Activated CD4-positive, alpha-beta T cell treated with anti-CD3 and anti-CD28 coated beads, Interleukin-2, amount 50 U/mL, for 16 hours (primary cell): ENCODE data around the gene FYN.
"Not testable (repeated sequence)": the region's sequence is repeated elsewhere in the genome, so short reads cannot be mapped to it uniquely, and the experiment has no call there.

ENCODE experiments used
- DNase-seq: peaks from one replicate; pipeline ENCODE4 v3.0.0-alpha.2; 2020

FYN gene

GRCh38 chr6:111849298-111849697 is 24.0 kb downstream of the FYN start:
- no peak for DNase-seq

- DNase-seq: no peak
Observed at GRCh38 chr6:111848262-111848812, 24.9 kb downstream of the FYN start.

- peak; percentile 71 for DNase-seq
Observed at GRCh38 chr6:111846492-111847409, 26.5 kb downstream of the FYN start.

GRCh38 chr6:111846066-111846465 is 27.2 kb downstream of the FYN start:
- DNase-seq: no peak

- DNase-seq: no peak
Observed at GRCh38 chr6:111845441-111845871, 27.8 kb downstream of the FYN start.

- DNase-seq: no peak
Observed at GRCh38 chr6:111844921-111845320, 28.3 kb downstream of the FYN start.

- no peak for DNase-seq
Observed at GRCh38 chr6:111844376-111844775, 28.9 kb downstream of the FYN start.

GRCh38 chr6:111843347-111844147 is 29.7 kb downstream of the FYN start:
- peak; percentile 77 for DNase-seq

GRCh38 chr6:111842891-111843290 is 30.4 kb downstream of the FYN start:
- no peak for DNase-seq

- no peak for DNase-seq
Observed at GRCh38 chr6:111842271-111842822, 30.9 kb downstream of the FYN start.

- DNase-seq: peak; percentile 78
Observed at GRCh38 chr6:111841822-111842221, 31.4 kb downstream of the FYN start.

- no peak for DNase-seq
Observed at GRCh38 chr6:111840803-111841202, 32.4 kb downstream of the FYN start.

- DNase-seq: peak; percentile 92
Observed at GRCh38 chr6:111838749-111839484, 34.3 kb downstream of the FYN start.

- DNase-seq: peak; percentile 88
Observed at GRCh38 chr6:111837641-111838500, 35.4 kb downstream of the FYN start.

GRCh38 chr6:111837007-111837406 is 36.2 kb downstream of the FYN start:
- no peak for DNase-seq

GRCh38 chr6:111835807-111836206 is 37.4 kb downstream of the FYN start:
- DNase-seq: no peak

- DNase-seq: not testable (repeated sequence)
Observed at GRCh38 chr6:111835398-111835797, 37.9 kb downstream of the FYN start.

GRCh38 chr6:111834356-111834755 is 38.9 kb downstream of the FYN start:
- DNase-seq: no peak

GRCh38 chr6:111832833-111833418 is 40.3 kb downstream of the FYN start:
- DNase-seq: peak; percentile 54

GRCh38 chr6:111831408-111831807 is 41.8 kb downstream of the FYN start:
- DNase-seq: no peak

GRCh38 chr6:111829998-111830397 is 43.3 kb downstream of the FYN start:
- DNase-seq: no peak
